ENCODE results near the gene MAG. TPM values are rescaled to one million over a fixed set of nuclear protein-coding genes. Genes with fewer than 3 reads are reported as not detected.

The MAG gene
- total and polyA plus RNA-seq, 2 of the 13 experiments (the other 11 are each of a cell fraction or from before 2014, with no cell fraction given) = 0.20 to 1.3 TPM

- CTCF ChIA-PET (ENCODE audit: low intra/inter-chr PET ratio, low total read pairs) = no interaction called here
- Histone ChIP-seq H3K36me3 (replicated peaks in 1 of 2; ENCODE audit: control insufficient read depth in 1 of 2, insufficient read depth in 2 of 2, low read length in 2 of 2) (no peaks in the 10 kb centered on the region), H3K4me3 (replicated peaks in 1 of 3; ENCODE audit: insufficient read depth in 1 of 3, low read depth in 2 of 3, low read length in 3 of 3) (no peak overlapping the region), H3K4me1 (ENCODE audit: insufficient read depth, low read length) (peaks cover 45% of the 10 kb centered on the region), H3K4me2 (ENCODE audit: low read depth, low read length) (no peak overlapping the region), H3K9me3 (ENCODE audit: low read length) (no peaks in the 10 kb centered on the region), H2AFZ (ENCODE audit: low read length) (no peak overlapping the region), H3K79me2 (ENCODE audit: insufficient read depth, low read length) (no peaks in the 10 kb centered on the region), H3K27ac (ENCODE audit: extremely low read length, insufficient read depth, low read length) (no peak overlapping the region), H4K20me1 (ENCODE audit: insufficient read depth, low read length) (no peaks in the 10 kb centered on the region), H3K27me3 (ENCODE audit: control insufficient read depth in 1 of 2, insufficient read depth in 2 of 2, low read length in 2 of 2) (no peaks in the 10 kb centered on the region), H3K9ac (ENCODE audit: insufficient read depth, low read depth, low read length) (no peak overlapping the region)
- DNase-seq (ENCODE audit: low spot score) (no peak), FAIRE-seq (no peak), ATAC-seq (no peak)
- WGBS (ENCODE audit: low lambda C conversion rate) = over 99% methylated on average over 11 of the region's 11 CpGs
- intact Hi-C loops (cut with micrococcal nuclease; ENCODE audit: unreplicated experiment) (no loop called here), in situ Hi-C loops (cut with HindIII; ENCODE audit: extremely low pct_ligation_motif_present, low pct_unique_long_range_greater_than_20kb) (no loop called here)
- TF ChIP-seq PRDM4 (CRISPR knock-in tag; IDR thresholded peaks at IDR 0.05; ENCODE audit: borderline replicate concordance) (no peak), CENPT (CRISPR knock-in tag; IDR thresholded peaks at IDR 0.05; ENCODE audit: low read depth) (no peak), BCL3 (CRISPR knock-in tag; IDR thresholded peaks at IDR 0.05) (no peak), RBFOX2 (IDR thresholded peaks at IDR 0.05; ENCODE audit: low read depth, low read length) (no peak), ZMYM2 (CRISPR knock-in tag; IDR thresholded peaks at IDR 0.05) (no peak), ATAD3A (CRISPR knock-in tag; IDR thresholded peaks at IDR 0.05) (no peak), TEAD2 (CRISPR knock-in tag; IDR thresholded peaks at IDR 0.05) (no peak), ZSCAN31 (CRISPR knock-in tag; IDR thresholded peaks at IDR 0.05; ENCODE audit: low read depth) (no peak), CSRNP2 (CRISPR knock-in tag; conservative IDR thresholded peaks at IDR 0.05; ENCODE audit: low read depth) (no peak), GATAD2A (CRISPR knock-in tag; IDR thresholded peaks at IDR 0.05) (no peak), ZNF503 (CRISPR knock-in tag; IDR thresholded peaks at IDR 0.05) (no peak)
- POLR2A ChIA-PET = no interaction called here
- BruUV-seq (replicated peaks) = no TSS peak
Measured at GRCh38 chr19:35304036-35304435, 12.1 kb downstream of the MAG start.
